ENCODE results near the gene HPCAL4.

HPCAL4 gene
- total RNA-seq, result 0.68 to 95.9 (median 18.0) reads per million in 4 experiments

DNA sequence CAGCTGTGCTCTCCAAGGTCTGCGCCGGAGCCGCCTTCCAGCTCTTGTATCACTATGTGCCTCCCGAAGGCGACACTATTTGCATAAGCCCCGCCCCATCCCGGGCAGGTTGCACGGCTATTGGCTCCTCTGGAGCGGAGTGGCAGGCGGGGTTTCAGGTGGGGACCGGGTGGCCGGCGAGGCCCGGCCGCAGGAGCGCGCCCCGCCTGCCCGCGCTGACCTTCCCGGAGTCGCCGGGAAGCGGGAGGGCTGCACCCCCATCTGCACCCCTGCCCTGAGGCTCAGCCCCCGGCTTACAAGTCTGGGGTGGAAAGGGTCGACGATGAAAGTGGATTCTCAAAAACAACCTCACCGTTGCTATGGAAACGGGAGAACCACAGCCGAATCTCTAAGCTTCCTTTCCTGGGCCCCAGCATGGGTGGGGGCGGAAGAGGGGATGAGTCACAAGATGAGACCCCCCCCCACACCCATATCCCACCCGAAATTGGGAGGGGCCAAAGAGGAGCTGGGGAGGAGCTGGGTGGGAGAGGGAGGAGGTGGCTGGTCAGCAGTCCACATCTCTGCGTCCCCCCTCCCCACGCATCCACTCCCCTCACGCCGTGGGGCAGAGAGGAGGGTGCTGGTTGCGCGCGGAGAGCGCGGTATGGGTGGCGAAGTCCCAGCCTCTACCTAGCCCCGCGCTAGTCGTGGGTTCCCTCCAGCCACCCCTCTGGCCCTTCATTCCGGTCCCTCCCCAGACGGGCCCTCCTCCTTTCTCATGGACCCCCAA is at the start of gene HPCAL4:
Gene HPCAL4 (minus strand): TSS at position 51 of the 769 bp plus-strand sequence. CDS start 6,830 bp downstream, outside the sequence.
- DNase-seq, result peak; percentile 85

- DNase-seq, result peak; percentile 79
These were observed 47.6 kb upstream of the HPCAL4 start, which contains the start of gene PPIE for GRCh38 chr1:39738622-39739366. TSS of gene PPIE (plus strand) at chr1:39738882. CDS start at chr1:39738901, 19 bp downstream.

DNA sequence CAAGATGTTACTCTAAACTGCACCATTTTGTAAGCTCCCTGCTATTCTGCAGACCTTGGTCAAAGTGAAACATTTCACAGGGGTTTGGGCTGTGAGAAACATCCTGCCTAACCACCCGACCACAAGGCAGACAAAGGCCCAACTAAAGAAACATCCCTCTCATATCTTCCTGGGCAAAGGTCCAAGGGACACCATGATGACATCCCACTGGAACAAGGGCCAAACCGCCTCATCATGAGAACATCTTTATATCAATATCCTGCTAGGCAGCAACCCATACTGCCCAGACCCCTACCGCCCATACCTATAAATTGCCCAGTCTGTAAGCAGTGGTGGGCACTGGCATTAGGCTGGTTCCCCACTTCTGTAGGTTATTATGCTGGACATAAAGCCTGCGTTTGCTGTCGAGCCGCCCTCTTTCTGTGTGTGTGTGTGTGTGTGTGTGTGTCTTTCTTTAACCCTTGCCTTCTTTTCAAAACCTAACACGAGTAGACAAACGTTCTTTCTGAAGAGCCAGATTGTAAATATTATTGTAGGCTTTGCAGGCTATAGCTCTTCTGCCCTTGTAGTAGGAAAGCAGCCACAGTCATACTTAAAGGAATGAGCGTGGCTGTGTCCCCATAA is 46.4 kb upstream of the HPCAL4 start:
- no peak for DNase-seq

GRCh38 chr1:39735731-39736130 is 44.5 kb upstream of the HPCAL4 start:
- DNase-seq, result no peak

GRCh38 chr1:39733161-39733560 is 41.9 kb upstream of the HPCAL4 start:
- no peak for DNase-seq

GRCh38 chr1:39732730-39733129 is 41.5 kb upstream of the HPCAL4 start:
- DNase-seq, result no peak

GRCh38 chr1:39729842-39730241 is 38.6 kb upstream of the HPCAL4 start:
- DNase-seq, result no peak

DNA sequence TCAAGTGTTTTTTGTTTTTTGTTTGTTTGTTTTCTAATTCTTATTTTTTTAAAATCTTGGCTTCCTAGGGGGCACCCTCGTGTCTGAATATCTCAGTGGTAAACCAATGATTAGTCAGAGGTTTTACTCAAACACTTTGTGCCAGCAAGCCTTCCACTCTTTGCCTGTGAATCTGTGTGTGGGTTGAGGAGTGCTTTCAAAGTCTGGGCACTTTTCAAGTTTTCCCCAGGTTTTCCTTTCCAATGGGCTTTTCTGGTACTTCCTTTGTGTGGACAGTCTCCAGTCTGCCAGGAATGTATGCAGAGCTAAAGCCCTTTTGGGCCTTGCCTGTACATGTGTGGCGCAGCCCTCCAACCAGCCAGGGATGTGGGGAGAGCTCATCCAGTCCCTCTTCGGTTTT is 37.8 kb upstream of the HPCAL4 start:
- no peak for DNase-seq

DNA sequence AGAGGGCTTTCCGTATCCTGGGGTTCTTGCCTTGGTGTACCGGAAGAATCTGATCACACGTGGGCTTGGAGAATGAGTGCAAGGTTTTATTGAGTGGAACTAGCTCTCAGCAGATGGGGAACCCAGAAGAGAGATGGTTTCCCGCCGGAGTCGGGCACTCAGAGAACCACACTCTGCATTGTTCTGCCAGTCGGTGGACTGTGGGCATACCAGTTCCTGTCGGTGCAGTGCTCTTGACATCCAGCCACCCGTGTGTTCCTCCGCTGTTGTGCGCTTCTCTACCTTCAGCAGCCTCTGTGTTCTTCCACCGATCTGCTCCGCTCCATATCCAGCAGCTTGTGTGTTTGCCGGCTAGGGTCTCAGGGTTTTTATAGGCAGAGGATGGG is 36.7 kb upstream of the HPCAL4 start:
- DNase-seq, result no peak

- no peak for DNase-seq
These were observed 36.1 kb upstream of the HPCAL4 start for GRCh38 chr1:39727221-39727931.

- DNase-seq, result no peak
These were observed 35.4 kb upstream of the HPCAL4 start for GRCh38 chr1:39726600-39726999.

GRCh38 chr1:39722495-39722894 is 31.3 kb upstream of the HPCAL4 start:
- no peak for DNase-seq

DNA sequence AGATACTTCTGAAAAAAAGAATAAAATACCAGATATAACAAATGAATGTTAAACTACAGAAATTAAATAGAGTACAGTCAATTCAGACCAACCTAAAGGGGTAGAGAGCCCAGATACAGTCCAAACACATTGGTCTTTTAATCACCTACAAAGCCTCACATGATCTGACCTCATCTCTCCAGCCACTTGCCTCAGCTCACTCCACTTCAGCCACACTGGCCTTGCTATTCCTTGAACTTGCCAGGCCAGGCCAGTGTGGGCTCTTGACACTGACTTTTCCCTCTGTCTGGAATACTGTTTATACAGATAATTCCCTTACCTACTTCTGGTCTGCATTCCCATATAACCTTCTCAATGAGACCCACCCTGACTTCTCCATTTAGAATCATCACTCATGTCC is 30.4 kb upstream of the HPCAL4 start:
- no peak for DNase-seq

GRCh38 chr1:39720094-39720999 is 29.1 kb upstream of the HPCAL4 start:
- DNase-seq, result no peak

DNA sequence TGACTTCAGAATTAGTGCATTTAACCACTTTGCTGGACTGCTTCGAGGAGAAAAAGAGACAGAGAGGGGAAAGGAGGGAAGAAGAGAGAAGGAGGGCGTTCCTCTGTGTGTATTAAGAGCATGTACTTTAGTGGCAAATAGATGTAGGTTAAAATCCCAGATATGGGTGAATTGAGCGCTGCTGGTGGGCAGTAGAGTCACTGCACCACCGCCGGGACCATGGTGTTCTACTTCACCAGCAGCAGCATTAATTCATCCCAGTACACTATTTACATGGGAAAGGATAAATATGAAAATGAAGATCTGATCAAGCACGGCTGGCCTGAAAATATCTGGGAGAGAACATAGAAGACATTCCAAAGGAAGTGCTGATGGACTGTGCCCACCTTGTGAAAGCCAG is 26.6 kb upstream of the HPCAL4 start:
- no peak for DNase-seq

GRCh38 chr1:39713557-39713956 is 22.3 kb upstream of the HPCAL4 start:
- no peak for DNase-seq

GRCh38 chr1:39711966-39712340 is 20.7 kb upstream of the HPCAL4 start:
- DNase-seq, result no peak

DNA sequence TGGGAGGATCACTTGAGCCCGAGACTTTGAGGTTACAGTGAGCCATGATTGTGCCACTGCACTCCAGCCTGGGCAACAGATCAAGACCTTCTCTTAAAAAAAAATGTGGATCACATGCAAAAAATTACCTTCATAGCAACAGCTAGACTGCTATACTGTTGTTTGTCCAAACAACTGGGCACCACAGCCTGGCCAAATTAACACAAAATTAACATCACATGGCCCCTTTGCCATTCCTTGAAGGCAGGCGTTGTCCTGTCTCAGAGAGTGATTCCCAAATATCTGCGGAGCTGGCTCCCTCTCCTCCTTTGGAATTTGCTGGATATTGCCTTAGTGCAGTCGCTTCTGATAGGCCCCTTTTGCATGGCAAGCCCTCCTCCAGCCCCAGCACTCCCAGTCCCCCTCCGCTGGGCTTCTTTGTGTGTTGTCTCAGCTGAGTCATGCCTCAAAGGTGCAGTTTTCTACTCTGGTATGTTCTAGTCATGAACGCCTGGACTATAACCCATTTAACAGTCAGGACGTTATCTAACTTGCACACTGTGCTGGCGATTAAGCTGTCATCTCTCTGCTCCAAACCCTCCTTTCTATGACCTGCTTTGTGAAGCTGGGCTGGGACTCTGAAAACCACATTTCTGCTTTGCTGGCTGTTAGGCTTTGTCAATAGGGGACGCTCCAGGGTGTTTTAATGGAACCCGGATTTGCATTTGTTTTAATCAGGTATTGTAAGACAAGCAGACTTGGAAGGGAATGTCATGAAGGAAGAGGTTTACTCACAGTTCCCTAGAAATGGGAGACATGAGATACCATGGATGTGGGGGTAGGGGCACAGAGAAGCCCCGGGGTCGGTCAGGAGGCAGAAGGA is 20.1 kb upstream of the HPCAL4 start:
- no peak for DNase-seq

- DNase-seq, result no peak
These were observed 16.3 kb upstream of the HPCAL4 start for GRCh38 chr1:39707506-39707905.

DNA sequence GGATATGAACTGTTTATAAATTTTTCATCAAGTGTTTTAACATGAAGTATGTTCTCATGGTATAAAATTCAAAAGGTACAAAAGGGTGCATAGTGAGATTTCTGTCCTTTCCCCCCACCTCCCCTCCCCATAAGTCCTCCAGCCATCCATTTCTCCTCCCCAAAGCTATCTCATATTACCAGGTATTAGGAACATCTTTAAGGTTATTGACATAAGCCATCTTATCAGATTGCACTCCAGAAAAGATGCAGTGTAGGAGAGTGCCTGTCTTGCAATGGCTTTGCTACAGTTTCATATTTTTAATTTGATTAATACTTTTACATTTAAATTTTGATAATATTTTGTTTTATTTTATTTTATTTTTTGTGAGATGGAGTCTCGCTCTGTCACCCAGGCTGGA is 13.5 kb upstream of the HPCAL4 start:
- no peak for DNase-seq

- DNase-seq, result no peak
These were observed 9.8 kb upstream of the HPCAL4 start for GRCh38 chr1:39701049-39701439.

Measured in effector CD8-positive, alpha-beta T cell (primary cell).